Activated T-helper 9 cell treated with anti-CD3 and anti-CD28 coated beads, Interleukin-2, amount 50 U/mL, for 16 hours (primary cell): ENCODE results near the gene PRAC2.

ENCODE experiments used
- DNase-seq: peaks from one replicate; pipeline ENCODE4 v3.0.0-alpha.2; 2020; ENCODE audit warnings: low read depth

The PRAC2 gene

DNA sequence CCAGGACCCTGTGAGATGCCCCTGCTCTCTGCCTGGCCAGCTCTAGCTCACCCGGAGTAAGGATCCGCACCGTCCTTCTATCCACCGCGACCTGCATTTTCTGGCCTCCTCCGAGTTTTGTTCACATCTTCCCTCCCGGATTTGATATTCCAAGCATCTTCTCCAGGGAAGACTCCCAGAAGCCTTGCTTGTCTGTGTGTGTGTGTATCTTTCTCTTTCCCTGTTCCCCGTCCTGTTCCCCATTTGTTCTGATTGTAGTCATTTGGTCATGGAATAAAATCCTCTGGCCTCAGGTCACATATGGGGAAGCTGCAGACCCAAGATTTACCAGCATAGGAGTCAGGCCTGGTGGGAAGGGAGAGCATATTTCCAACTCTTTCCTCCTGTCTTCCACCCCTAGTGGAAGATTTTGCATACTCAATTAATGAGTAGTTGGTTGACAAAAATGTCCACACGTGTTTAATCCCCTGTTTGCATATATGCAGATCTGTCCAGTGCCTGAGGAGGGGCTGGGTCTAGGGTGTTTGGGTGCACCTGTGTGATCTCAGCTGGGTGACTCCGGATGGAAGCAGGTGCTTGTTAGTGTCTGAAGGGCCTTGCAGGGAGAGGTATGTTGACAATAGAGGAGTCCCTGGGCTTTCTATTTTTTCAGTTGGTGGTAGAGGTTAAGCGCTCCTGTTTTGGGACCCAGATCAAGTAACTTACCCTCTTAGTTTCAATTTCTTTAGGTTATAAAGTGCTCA is 2.5 kb upstream of the PRAC2 start:
- no peak for DNase-seq

DNA sequence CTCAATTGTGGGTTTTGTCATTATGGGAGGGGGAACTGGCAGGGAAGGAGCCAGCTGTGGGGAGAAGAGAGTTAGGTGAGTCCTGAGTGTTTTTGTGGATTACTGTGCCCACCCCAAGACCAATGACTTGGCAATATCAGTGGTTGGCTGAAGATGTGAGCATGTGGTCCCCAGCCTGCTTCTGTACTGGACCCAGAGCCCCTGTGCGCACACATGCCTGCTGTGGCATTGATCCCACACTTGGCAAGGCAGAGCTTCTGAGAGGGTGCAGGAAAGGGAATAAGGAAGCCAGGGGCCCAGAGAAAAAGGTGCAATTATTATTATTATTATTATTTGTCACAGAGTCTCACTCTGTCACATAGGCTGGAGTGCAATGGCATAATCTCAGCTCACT is 2.0 kb upstream of the PRAC2 start:
- DNase-seq: no peak

- no peak for DNase-seq
These were observed 631 bp upstream of the PRAC2 start, which contains the start of gene PRAC1 for GRCh38 chr17:48722201-48722907. PRAC1 (minus strand) TSS chr17:48722518; CDS start chr17:48722392, 126 bp downstream.

DNA sequence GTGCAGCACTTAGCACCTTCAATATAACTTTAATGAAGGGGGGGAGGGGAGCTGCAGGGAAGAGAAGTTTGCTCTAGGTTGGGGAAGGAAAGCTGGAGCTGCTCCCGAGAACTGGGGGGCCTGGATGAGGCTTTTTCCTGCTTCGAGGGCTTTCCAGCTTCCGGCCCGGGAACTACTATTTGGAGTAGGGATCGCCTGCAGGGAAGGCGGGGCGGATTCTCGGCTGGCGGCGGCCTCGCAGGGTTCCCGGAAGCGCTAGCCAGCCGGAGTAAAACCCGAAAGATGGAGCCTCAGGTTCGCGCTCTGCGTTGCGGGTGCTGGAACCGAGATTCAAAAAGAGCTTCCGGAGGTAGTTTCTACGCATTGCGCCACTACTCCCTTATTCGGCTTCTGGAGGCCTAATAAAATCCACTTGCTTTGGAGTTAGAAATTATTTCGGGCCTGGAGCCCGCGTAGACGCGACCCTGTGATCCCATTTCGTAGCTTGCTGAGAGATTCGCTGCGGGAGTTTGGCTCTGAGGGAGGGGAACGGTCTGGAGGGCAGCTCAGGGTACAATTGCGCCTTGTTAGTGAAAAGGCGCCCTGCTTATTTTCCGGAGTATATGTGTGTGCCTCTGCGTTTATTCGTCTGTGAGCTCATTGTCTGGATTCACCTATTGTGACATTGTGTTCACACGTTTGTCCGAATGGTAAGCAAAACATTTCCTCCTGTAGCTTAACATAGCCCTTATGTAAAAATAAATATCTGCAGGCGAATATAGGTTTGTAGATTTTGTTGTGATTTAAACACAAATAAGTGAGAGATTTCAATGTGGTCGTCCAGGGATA is 652 bp downstream of the PRAC2 start:
- DNase-seq: no peak

DNA sequence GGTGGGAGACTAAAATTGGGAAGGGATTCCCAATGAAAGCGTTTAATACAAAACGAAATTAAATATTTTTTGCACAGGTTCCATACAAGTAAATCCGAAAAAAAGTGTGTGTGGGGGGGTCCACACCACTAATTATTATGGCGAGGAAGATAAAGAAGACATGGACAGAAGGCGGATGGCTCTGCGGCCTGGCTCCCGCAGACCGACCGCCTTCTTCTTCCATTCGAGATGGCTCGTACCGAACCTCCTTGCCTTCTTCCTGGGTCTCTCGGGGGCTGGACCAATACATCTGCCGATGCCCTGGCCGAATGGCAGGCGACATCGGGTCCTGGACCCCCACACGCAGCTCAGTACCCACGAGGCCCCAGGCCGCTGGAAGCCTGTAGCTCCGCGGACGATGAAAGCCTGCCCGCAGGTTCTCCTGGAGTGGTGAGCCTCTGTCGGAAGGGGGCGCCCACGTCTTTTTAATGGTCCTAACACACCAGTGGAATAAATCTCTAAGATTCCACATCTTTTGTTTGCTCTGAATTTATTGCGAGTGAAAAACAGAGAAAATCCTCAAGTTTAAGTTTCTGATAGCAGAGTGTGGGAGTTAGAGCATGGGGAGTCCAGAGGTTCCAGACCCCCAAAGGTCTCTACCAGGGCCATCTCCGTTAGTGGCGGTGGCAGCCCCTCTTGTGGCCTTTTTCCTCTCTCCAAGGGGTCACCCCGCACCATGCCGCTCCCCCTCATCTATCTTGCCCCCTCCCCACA is 1.4 kb downstream of the PRAC2 start:
- peak; percentile 52 for DNase-seq

- no peak for DNase-seq
These were observed 2.0 kb downstream of the PRAC2 start for GRCh38 chr17:48725004-48725287.

- no peak for DNase-seq
These were observed 2.5 kb downstream of the PRAC2 start for GRCh38 chr17:48725288-48726064.

GRCh38 chr17:48726114-48726915 is 3.3 kb downstream of the PRAC2 start:
- DNase-seq: no peak

DNA sequence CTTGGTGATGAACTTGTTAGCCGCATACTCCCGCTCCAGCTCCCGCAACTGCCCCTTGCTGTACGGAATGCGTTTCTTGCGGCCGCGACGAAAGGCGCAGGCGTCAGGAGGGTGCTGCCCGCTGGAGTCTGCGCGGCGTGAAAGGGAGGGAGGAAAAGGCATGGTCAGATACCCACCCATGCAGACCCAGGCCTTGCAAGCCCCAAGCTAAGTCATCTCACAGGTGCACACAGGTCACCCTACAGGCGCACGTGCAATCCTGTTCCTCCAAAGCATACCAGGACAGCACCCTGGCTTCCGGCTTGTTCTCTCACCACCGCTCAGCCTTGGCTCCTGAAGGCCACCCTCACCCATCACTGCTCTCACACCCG is 3.9 kb downstream of the PRAC2 start:
- DNase-seq: no peak

- no peak for DNase-seq
These were observed 4.6 kb downstream of the PRAC2 start for GRCh38 chr17:48727415-48728175.

DNA sequence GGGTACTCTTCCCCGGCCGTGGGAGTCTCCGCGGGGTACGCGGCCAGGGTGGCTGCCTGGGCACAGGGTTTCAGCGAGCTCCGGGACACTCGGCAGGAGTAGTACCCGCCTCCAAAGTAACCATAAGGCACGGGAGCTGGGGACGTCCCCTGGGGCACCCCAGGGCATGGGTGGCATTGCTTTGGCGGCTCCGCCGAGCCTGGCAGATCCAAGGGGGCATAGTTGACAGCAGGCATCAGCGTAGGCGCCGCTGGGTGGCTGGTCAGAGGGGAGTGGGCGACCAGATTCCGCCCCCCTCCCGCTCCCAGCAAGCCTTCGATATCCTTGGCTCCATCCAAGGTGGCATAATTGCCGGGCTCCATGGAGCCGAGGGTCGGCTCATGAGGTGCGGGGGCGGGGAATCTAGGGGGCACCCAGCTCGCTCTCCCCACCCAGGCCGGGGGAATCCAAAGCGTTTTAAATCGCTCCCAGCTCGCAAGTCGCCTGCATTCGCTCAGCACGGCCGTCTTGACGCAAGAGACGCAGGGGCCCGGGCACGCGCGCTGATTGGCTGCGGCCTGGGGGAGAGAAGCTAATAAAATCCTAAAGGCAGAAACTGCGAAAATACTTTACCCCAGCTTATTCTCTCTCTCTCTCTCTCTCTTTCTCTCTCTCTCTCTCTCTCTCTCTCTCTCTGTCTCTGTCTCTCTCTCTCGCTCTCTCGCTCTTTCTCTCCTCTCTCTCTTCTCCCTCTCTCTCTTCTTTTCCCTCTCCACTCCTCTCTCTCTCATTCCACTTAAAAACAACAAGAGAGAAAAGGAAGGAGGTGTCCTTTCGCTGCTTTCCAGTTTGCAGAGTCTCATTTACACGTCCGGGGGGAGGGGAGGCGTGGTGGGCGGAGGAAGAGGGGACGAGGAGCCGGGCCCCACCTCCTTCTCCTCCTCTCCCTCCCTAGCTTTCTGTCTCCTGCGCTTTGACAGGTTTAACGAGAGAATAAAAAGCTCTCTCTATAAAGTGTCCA is 5.5 kb downstream of the PRAC2 start, which contains the start of gene HOXB13:
Gene HOXB13, minus strand, starts transcription at position 519 of the 1,000 bp plus-strand sequence. Its CDS starts 157 bp downstream, at position 362.
- DNase-seq: peak; percentile 16

GRCh38 chr17:48729335-48730239 is 6.6 kb downstream of the PRAC2 start:
- DNase-seq: no peak

DNA sequence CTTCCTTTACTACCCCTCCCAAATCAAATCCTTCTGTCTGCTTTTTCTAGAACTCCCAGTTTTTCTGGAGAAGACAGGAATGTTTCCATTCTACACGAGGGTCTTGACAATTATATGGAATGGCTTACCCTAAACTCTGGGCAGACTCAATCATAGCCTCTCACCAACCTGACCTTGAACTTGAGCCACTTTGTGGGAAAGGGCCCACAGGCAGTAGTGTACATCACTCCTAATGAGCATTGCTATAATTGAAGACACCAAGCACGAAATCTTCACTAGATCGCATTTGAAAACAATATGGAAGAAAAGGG is 7.2 kb downstream of the PRAC2 start:
- no peak for DNase-seq

DNA sequence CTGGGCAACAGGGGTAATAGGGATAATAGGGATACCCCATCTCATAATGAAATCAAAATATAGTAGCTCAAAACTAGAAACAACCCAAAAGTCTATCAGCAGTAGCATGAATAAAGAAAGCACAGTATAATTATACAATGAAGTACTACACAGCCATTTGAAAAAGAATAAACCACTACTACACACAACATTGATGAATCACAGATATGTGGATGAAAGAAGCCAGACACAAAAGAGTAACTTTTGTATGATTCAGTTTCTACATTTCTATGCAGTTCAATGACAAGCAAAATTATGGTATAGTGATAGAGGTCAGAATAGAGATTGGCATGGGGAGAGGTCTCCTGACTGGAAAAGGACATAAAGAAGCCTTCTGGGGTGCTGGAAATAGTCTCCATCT is 8.4 kb downstream of the PRAC2 start:
- no peak for DNase-seq

DNA sequence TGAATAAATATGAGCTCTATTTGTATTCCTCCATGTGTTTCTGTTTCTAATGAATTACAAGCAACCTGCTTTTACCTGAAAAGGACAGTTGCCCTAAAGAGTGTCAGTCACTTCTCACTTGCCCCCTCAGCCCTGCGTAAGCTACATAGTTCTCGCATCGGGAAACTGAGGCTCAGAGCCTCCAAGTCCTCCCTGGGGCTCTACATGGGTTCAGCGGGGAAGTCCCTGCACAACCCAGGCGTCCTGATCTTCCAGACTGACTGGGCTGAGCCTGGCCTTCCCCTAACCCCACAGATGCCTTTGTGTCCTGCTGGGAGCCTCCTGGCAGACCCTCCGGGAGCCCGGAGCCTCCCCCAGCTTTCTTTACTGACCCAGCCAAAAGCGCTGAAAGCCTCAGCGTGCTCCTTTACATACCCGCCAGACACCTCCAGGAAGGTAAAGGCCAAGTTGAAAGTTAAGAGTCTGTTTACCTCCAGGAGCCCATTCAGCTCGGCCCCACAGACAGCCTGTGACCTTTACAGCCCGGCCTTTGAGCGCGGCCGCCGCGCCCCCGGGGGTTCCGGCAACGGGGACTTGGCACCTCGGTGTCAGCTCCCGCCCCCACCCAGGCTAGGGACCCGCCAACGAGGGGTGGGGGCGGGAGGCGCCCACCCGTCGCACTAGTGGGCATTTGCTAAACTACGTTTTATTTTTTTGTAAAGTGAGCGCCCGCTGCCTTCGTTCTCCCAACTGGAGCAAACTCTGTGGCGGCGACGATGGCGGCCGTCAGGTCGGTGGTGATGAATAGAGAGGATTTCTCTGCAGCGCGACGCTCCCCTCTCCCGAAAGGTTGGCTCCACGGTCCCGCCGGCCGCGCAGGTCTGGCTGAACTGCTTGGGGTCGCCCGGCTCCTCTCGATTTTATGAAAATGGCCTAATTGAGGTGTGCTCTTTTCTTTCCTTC is 10.0 kb downstream of the PRAC2 start:
- no peak for DNase-seq

DNA sequence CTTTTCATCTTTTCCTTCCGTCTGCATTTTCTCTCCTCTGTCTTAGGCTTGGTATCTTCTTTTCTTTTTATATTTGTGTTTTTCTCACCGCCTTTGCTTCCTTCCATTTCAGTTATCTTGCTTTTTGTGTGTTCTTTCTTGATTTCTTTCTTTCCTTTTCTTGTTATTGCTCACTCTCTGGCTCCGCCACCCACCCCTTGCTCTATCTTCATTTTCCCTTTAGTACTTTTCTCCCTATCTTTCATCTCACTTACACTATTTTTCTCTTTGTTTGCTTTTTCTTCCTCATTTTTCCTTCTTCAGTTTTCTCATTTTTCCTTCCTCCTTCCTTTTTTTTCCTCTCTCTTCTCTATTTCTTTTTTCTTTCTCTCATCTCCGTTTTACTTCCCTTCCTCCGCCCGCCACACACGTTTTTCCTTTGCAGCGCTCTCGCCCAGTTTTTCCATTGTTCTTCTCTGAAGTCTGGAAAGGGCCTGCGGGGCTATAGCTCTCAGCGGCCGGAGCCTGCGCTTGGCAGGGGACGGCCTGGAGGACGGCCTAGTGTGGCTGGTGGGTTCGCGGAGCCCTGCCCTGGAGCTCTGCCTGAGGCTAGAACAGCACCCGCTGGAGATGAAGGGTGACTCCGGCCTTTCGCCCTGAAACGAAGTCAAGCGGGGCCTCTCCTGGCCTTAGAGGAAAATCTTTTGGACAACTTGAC is 10.8 kb downstream of the PRAC2 start:
- DNase-seq: no peak
